HEK293T (cell line): ENCODE results near the gene ALG12.

Source experiments
- CTCF ChIA-PET: fragments of 350-600 bp; formaldehyde crosslinking; extraction: SDS; loops from one replicate; lab custom pipeline; 2021; ENCODE audit warnings: antibody characterized with exemption, inconsistent platforms; lab: Yijun Ruan, JAX
- POLR2A ChIA-PET: fragments of 350-600 bp; formaldehyde crosslinking; extraction: SDS; loops from one replicate; lab custom pipeline; 2020; ENCODE audit warnings: antibody characterized with exemption, inconsistent platforms; lab: Yijun Ruan, JAX
- DNase-seq: peaks from one replicate; pipeline ENCODE4 v3.0.0; 2012; ENCODE audit warnings: mixed read lengths; ENCODE audit errors: extremely low spot score
- ARNT ChIP-seq: fragments of 450-650 bp; IDR thresholded peaks from 2 replicates; pipeline ENCODE4 v1.6.1; 2017; ENCODE audit warnings: mild to moderate bottlenecking
- BHLHE40 ChIP-seq: fragments of 450-650 bp; IDR thresholded peaks from 2 replicates; pipeline ENCODE4 v1.6.1; 2016; ENCODE audit warnings: mild to moderate bottlenecking, moderate library complexity, borderline replicate concordance
- CTBP1 ChIP-seq: fragments of 450-650 bp; IDR thresholded peaks from 2 replicates; pipeline ENCODE4 v1.6.1; 2016; ENCODE audit warnings: borderline replicate concordance
- ELF4 ChIP-seq: fragments of 450-650 bp; IDR thresholded peaks from 2 replicates; pipeline ENCODE4 v1.6.1; 2017; ENCODE audit warnings: antibody characterized with exemption
- FOXA1 ChIP-seq: fragments of 450-650 bp; IDR thresholded peaks from 2 replicates; pipeline ENCODE4 v1.6.1; 2016; ENCODE audit warnings: mild to moderate bottlenecking
- FOXK2 ChIP-seq: fragments of 450-650 bp; IDR thresholded peaks from 2 replicates; pipeline ENCODE4 v1.6.1; 2016; ENCODE audit warnings: mild to moderate bottlenecking
- FOXM1 ChIP-seq: fragments of 450-650 bp; IDR thresholded peaks from 2 replicates; pipeline ENCODE4 v1.6.1; 2017; ENCODE audit warnings: mild to moderate bottlenecking, borderline replicate concordance
- HDGF ChIP-seq: fragments of 450-650 bp; IDR thresholded peaks from 2 replicates; pipeline ENCODE4 v1.6.1; 2017; ENCODE audit warnings: antibody characterized with exemption, borderline replicate concordance
- L3MBTL2 ChIP-seq: fragments of 450-650 bp; conservative IDR thresholded peaks from 2 replicates; pipeline ENCODE4 v1.6.1; 2016; ENCODE audit warnings: mild to moderate bottlenecking
- LEF1 ChIP-seq: fragments of 450-650 bp; IDR thresholded peaks from 2 replicates; pipeline ENCODE4 v1.6.1; 2017; ENCODE audit warnings: mild to moderate bottlenecking, borderline replicate concordance
- NFRKB ChIP-seq: fragments of 450-650 bp; IDR thresholded peaks from 2 replicates; pipeline ENCODE4 v1.6.1; 2016; ENCODE audit warnings: mild to moderate bottlenecking, moderate library complexity
- SP1 ChIP-seq: fragments of 450-650 bp; IDR thresholded peaks from 2 replicates; pipeline ENCODE4 v1.6.1; 2017
- SUZ12 ChIP-seq: fragments of 450-650 bp; IDR thresholded peaks from 2 replicates; pipeline ENCODE4 v1.6.1; 2016; ENCODE audit warnings: mild to moderate bottlenecking
- TARDBP ChIP-seq: fragments of 450-650 bp; IDR thresholded peaks from 2 replicates; pipeline ENCODE4 v1.6.1; 2016
- ZNF384 ChIP-seq: fragments of 450-650 bp; IDR thresholded peaks from 2 replicates; pipeline ENCODE4 v1.6.1; 2016
- TF ChIP-seq, protein P1 (sequence below): fragments of 450-650 bp; IDR thresholded peaks from 2 replicates; pipeline ENCODE4 v1.6.1; 2016

ALG12 gene

GRCh38 chr22:49958366-49958921 lies 40.2 kb upstream of the ALG12 start:
- ChIA-PET CTCF (no interaction called here), POLR2A (no interaction called here)
- DNase-seq: no peak
- no peak for TF ChIP-seq ELF4
- TF ChIP-seq LEF1: no peak
- TF ChIP-seq FOXK2: no peak
- TF ChIP-seq CTBP1: no peak
- no peak for TF ChIP-seq ARNT
- no peak for TF ChIP-seq FOXA1
- TF ChIP-seq TARDBP: no peak
- no peak for TF ChIP-seq FOXM1
- TF ChIP-seq L3MBTL2: no peak
- TF ChIP-seq BHLHE40: no peak
- TF ChIP-seq, protein P1, sequence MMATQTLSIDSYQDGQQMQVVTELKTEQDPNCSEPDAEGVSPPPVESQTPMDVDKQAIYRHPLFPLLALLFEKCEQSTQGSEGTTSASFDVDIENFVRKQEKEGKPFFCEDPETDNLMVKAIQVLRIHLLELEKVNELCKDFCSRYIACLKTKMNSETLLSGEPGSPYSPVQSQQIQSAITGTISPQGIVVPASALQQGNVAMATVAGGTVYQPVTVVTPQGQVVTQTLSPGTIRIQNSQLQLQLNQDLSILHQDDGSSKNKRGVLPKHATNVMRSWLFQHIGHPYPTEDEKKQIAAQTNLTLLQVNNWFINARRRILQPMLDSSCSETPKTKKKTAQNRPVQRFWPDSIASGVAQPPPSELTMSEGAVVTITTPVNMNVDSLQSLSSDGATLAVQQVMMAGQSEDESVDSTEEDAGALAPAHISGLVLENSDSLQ: no peak
- no peak for TF ChIP-seq ZNF384
- no peak for TF ChIP-seq SUZ12
- TF ChIP-seq HDGF: no peak
- no peak for TF ChIP-seq NFRKB
- TF ChIP-seq SP1: no peak

DNA sequence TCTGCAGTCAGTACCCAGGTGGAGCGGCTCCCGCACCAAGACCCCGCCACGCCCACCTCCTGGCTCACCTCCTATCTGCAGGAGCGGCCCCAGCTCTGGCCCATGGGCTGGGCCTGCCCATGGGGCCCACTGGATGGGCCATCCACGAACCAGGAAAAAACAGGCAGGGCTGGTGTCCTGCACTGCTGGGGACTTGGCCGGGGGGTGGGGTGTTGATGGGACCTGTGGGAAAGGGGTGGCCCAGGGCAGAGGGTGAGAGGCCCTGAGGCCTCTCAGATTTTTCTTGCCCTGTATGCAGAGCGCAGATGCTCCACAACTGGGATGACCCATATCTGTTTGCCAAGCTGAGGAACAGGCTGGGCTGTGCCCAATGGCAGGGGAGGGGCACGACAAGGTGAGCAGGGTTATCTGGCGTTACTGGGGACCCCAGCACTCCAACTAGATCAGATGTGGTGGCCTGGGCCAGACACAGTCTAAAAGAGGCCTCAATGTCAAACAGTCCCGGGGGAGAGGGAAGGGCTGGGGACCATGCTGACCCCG lies 39.7 kb upstream of the ALG12 start:
- CTCF ChIA-PET: no interaction called here
- TF ChIP-seq FOXK2 (no peak), LEF1 (no peak), ARNT (no peak), ZNF384 (no peak), TARDBP (no peak), FOXA1 (no peak), ELF4 (no peak), L3MBTL2 (no peak), FOXM1 (no peak), HDGF (no peak), BHLHE40 (no peak), NFRKB (no peak), CTBP1 (no peak), SP1 (no peak)
- POLR2A ChIA-PET: no interaction called here
- DNase-seq: no peak

GRCh38 chr22:49956914-49957825 lies 38.9 kb upstream of the ALG12 start:
- TF ChIP-seq BHLHE40 (no peak), SP1 (no peak), L3MBTL2 (no peak), LEF1 (no peak), TARDBP (no peak), CTBP1 (no peak)
- ChIA-PET CTCF (no interaction called here), POLR2A (no interaction called here)
- no peak for DNase-seq

DNA sequence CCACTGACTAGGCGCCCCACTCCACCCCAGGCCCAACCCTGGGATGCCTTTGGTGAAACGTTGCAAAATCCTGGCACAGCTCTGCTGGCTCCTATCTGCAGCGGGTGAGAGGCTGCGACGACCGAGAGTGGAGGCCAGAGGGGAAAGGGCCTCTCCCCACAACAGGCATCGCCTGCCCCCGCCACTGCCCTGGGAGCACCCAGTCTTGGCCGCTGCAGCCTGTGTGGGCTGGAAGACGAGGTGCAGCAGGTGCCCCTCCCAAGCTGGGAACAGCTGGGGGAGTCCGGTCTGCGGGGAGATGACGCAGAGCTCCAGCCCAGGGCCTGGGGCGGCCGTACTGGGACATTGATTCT lies 38.2 kb upstream of the ALG12 start:
- DNase-seq: no peak
- TF ChIP-seq, protein P1: no peak
- no peak for TF ChIP-seq BHLHE40
- no peak for TF ChIP-seq FOXM1
- no peak for TF ChIP-seq CTBP1
- TF ChIP-seq ELF4: no peak
- POLR2A ChIA-PET: no interaction called here
- CTCF ChIA-PET: no interaction called here

- POLR2A ChIA-PET: no interaction called here
- CTCF ChIA-PET: no interaction called here
- TF ChIP-seq LEF1 (no peak), TARDBP (no peak), HDGF (no peak)
- DNase-seq: no peak
These were observed 37.6 kb upstream of the ALG12 start for GRCh38 chr22:49955581-49956417.

DNA sequence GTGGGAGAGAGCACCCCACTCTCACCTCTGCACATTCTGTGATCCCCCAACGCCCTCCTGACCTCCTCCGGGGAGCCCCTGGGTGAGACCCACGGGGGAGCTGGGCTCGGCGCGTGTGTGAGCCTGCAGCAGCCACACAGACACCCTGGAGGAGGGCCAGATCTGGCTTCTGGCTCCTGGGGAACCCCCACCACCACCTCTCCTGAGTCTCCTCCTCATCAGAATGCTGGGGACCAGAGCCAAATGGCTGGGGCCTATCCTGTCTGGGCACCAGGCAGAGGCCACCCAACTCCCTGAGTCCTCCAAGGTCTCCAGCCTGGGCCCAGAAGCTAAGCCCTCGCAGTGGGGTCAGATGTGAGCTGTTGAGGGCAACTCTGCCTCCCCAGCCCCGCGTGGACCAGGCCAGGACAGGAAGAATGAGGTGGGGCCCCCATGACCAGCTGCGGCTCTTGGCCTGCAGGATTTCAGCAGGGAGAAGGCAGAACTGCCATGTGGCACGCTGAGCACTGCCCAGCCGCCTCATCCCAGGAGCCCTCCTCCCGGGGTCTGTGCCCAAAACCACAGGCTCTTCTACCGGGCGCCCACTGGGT lies 36.8 kb upstream of the ALG12 start:
- POLR2A ChIA-PET: no interaction called here
- no peak for TF ChIP-seq L3MBTL2
- no peak for DNase-seq
- CTCF ChIA-PET: no interaction called here
